ENCODE data around the gene MRPS26. TPM values are rescaled to one million over a fixed set of nuclear protein-coding genes. Genes with fewer than 3 reads are reported as not detected.

MRPS26 gene
- polyA plus RNA-seq, 1 donor: 48.0 TPM

Other genes with a start within 250 kb of the MRPS26 start
- gene CPXM1, start 245.4 kb upstream of the MRPS26 start, polyA plus RNA-seq (ENCODE audit: insufficient read length): 224 TPM
- not detected for gene C20orf141, start 231.1 kb upstream of the MRPS26 start, polyA plus RNA-seq (ENCODE audit: insufficient read length)
- 0.03 TPM for gene TMEM239, start 229.7 kb upstream of the MRPS26 start, polyA plus RNA-seq (ENCODE audit: insufficient read length)
- 56.3 TPM for gene PCED1A, start 205.4 kb upstream of the MRPS26 start, polyA plus RNA-seq (ENCODE audit: insufficient read length)
- gene VPS16, start 205.3 kb upstream of the MRPS26 start, polyA plus RNA-seq (ENCODE audit: insufficient read length): 36.9 TPM
- gene PTPRA, start 172.6 kb upstream of the MRPS26 start, polyA plus RNA-seq (ENCODE audit: insufficient read length): 103 TPM
- gene GNRH2, start 2.4 kb upstream of the MRPS26 start, polyA plus RNA-seq (ENCODE audit: insufficient read length): 0.73 TPM
- gene OXT, start 25.6 kb downstream of the MRPS26 start, polyA plus RNA-seq (ENCODE audit: insufficient read length): 0.60 TPM
- gene AVP, start 38.7 kb downstream of the MRPS26 start, polyA plus RNA-seq (ENCODE audit: insufficient read length): 0.28 TPM
- 20.4 TPM for gene FASTKD5, start 113.8 kb downstream of the MRPS26 start, polyA plus RNA-seq (ENCODE audit: insufficient read length)
- 9.9 TPM for gene UBOX5, start 113.8 kb downstream of the MRPS26 start, polyA plus RNA-seq (ENCODE audit: insufficient read length)
- gene LZTS3, start 127.5 kb downstream of the MRPS26 start, polyA plus RNA-seq (ENCODE audit: insufficient read length): 13.7 TPM
- 49.1 TPM for gene DDRGK1, start 158.6 kb downstream of the MRPS26 start, polyA plus RNA-seq (ENCODE audit: insufficient read length)
- 53.1 TPM for gene ITPA, start 163.4 kb downstream of the MRPS26 start, polyA plus RNA-seq (ENCODE audit: insufficient read length)
- 2.3 TPM for gene SLC4A11, start 193.1 kb downstream of the MRPS26 start, polyA plus RNA-seq (ENCODE audit: insufficient read length)

All from left kidney (tissue), 1 donor.